ENCODE results near the gene TARP.

DNA sequence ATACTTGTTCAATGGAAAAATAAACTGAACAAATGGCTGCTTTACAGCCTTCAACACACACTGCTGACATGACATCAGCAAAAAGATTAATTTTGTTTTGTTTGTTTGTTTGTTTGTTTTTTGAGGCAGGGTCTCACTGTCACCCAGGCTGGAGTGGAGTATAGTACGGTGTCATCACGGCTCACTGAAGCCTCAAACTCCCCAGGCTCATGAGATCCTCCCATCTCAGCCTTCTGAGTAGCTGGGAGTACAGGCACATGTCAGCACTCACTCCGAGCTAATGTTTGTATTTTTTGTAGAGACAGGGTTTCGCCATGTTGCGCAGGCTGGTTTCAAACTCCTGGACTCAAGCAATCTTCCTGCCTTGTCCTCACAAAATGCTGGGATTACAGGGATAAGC is 10.9 kb downstream of the TARP start:
- TF ChIP-seq, protein P1, sequence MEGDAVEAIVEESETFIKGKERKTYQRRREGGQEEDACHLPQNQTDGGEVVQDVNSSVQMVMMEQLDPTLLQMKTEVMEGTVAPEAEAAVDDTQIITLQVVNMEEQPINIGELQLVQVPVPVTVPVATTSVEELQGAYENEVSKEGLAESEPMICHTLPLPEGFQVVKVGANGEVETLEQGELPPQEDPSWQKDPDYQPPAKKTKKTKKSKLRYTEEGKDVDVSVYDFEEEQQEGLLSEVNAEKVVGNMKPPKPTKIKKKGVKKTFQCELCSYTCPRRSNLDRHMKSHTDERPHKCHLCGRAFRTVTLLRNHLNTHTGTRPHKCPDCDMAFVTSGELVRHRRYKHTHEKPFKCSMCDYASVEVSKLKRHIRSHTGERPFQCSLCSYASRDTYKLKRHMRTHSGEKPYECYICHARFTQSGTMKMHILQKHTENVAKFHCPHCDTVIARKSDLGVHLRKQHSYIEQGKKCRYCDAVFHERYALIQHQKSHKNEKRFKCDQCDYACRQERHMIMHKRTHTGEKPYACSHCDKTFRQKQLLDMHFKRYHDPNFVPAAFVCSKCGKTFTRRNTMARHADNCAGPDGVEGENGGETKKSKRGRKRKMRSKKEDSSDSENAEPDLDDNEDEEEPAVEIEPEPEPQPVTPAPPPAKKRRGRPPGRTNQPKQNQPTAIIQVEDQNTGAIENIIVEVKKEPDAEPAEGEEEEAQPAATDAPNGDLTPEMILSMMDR (IDR thresholded peaks at IDR 0.05; ENCODE audit: poor library complexity) = no peak
- TF ChIP-seq EZH2 (IDR thresholded peaks at IDR 0.05; ENCODE audit: borderline replicate concordance) = no peak
- TF ChIP-seq EZH2phosphoT487 (IDR thresholded peaks at IDR 0.05; ENCODE audit: low read depth, severe bottlenecking, unreplicated experiment) = no peak

Data from hepatocyte (in vitro differentiated cells).